Right ventricle myocardium inferior (tissue), 1 donor: ENCODE measurements around the gene PLXNC1. TPM values are rescaled to one million over a fixed set of nuclear protein-coding genes. Genes with fewer than 3 reads are reported as not detected.

Experiments used
- ATAC-seq: fragments of 200-7000 bp; cut with Tn5 transposase; one replicate; pipeline ENCODE4 v1.9.1; 2020; ENCODE audit warnings: mild to moderate bottlenecking, moderate library complexity
- DNase-seq: peaks from one replicate; pipeline ENCODE4 v3.0.0; 2021; ENCODE audit errors: missing footprints
- intact Hi-C: fragments of 100-400 bp; cut with DNase I; formaldehyde crosslinking; loops from one replicate; pipeline ENCODE4 v1.11.0; 2022
- total RNA-seq: library from RNA; stranded (reverse); fragmentation: NEBNext Ultra II Directional; extraction: Animal tissue kit (Norgen Biotek cat#: 25700); gene quantifications from one replicate; pipeline ENCODE4 v1.2.1, GENCODE V29; 2021
- donor health status: DM: no; HTN: yes; CAD: no; lungs with severe emphysema.

The PLXNC1 gene
- total RNA-seq, 1 donor from 2014 or later, result 3.0 TPM

GRCh38 chr12:94172031-94172430 lies 23.7 kb downstream of the PLXNC1 start:
- DNase-seq (no peak), ATAC-seq (no peak)
- intact Hi-C loops, result no loop called here

GRCh38 chr12:94172973-94173372 lies 24.6 kb downstream of the PLXNC1 start:
- DNase-seq (no peak), ATAC-seq (peak; percentile 53)
- intact Hi-C loops, result no loop called here

DNA sequence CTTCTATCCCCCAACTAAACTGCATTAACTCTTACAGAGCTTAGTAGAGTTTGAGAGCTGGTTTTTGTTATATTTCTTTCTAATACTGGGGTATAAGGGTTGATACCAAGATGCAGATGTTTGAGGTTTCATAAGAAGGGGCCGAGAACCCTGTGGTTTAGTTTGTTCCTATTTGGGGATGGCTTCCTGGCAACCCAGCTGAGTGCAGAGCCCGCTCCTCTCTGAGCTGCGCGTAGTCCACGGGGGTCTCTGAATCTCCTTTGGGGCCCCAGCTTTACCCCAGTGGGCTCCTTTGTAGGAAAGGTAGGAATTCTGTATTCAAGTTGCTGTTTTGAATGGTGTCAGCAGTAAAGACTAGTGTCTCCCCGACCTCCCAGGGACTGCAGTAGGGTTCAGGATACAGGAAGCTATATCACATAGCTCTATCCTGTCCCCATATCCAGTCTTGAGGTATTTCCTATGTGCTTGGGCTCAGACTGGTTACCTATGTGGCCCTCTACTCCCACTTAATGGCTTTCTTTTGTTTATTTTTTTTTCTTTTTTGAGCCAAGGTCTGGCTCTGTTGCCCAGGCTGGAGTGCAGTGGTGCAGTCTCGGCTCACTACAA lies 25.4 kb downstream of the PLXNC1 start:
- peak; percentile 51 for ATAC-seq
- intact Hi-C loops, result no loop called here
- no peak for DNase-seq

GRCh38 chr12:94174576-94174975 lies 26.2 kb downstream of the PLXNC1 start:
- DNase-seq (peak; percentile 78), ATAC-seq (no peak)
- intact Hi-C loops, result no loop called here

- intact Hi-C loops, result no loop called here
- DNase-seq (no peak), ATAC-seq (no peak)
Observed at GRCh38 chr12:94175763-94176668, 27.6 kb downstream of the PLXNC1 start.

- DNase-seq, result no peak
- no peak for ATAC-seq
- intact Hi-C loops, result no loop called here
Observed at GRCh38 chr12:94178054-94178453, 29.7 kb downstream of the PLXNC1 start.

GRCh38 chr12:94178882-94179281 lies 30.5 kb downstream of the PLXNC1 start:
- no peak for DNase-seq
- no peak for ATAC-seq
- intact Hi-C loops, result no loop called here

- intact Hi-C loops, result no loop called here
- DNase-seq, result no peak
- ATAC-seq, result no peak
Observed at GRCh38 chr12:94179723-94180122, 31.3 kb downstream of the PLXNC1 start.

DNA sequence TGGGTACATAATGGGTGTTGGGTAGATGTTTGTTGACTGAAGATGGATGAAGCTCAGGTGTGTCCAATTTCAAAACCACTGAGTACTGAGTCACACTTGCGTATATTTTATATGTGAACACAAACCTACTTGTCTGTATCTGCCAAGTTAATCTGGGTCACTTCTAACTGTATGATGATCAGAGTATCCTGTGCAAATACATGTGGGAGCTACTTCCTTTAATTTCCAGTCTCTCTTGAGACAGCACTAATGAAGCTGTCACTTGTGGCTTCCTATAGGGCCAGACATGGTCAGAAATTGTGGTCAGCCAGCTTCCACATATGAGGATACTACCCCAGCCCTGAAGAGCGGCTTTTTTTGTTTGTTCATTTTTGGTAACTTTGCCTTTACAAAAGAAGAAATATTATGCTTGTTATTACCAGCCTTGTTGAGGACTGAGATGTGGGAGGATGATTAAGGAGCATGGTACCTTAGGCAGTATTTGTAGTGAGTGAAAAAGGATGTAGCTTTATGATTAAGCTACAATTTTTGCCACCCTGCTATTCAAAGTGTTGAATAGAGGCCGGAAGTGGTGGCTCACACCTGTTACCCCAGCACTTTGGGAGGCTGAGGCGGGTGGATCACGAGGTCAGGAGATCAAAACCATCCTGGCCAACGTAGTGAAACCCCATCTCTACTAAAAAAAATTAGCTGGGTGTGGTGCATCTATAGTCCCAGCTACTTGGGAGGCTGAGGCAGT lies 32.4 kb downstream of the PLXNC1 start:
- no peak for DNase-seq
- intact Hi-C loops, result no loop called here
- peak; percentile 52 for ATAC-seq

GRCh38 chr12:94182986-94183707 lies 34.8 kb downstream of the PLXNC1 start:
- no peak for ATAC-seq

GRCh38 chr12:94183708-94184379 lies 35.5 kb downstream of the PLXNC1 start:
- DNase-seq (no peak), ATAC-seq (no peak)
- intact Hi-C loops, result no loop called here

More at GRCh38 chr12:94182986-94183707, 34.8 kb downstream of the PLXNC1 start:
- intact Hi-C loops, result no loop called here
- no peak for DNase-seq

DNA sequence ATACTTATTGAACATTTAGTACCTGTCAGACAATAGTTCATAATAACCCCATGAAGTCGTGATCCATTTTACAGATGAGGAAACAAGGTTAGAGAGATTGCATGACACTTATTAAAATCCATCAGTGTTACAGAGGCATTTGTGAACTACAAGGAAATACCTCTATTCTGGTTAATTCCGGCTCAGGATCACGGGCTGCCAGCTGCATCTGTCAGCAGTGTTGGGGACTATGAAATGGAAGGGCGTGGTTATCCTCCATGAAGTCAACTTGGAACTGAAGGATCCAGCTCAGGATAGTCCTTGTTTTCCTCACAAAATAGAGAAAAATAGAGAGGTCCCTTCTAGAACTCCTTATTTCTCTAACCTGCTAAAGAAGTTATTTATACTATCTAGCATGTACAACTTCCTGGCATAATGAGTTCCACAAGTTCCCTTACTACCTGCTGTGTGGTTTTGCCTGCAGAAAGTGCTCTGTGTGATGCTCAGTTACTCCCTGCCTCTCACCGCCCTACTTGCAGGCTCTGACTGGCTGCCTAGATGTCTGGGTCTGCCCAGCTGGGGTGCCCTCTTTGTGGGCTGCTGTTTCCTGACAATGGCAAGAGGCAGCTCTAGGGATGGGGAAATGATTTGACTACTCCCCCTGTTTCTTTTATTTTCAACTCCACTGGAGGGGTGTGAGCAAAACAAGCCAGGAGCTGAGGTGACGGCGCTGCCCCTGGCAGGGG lies 36.8 kb downstream of the PLXNC1 start:
- DNase-seq, result no peak
- no peak for ATAC-seq
- intact Hi-C loops, result no loop called here

GRCh38 chr12:94185801-94186200 lies 37.4 kb downstream of the PLXNC1 start:
- no peak for DNase-seq
- intact Hi-C loops, result no loop called here

DNA sequence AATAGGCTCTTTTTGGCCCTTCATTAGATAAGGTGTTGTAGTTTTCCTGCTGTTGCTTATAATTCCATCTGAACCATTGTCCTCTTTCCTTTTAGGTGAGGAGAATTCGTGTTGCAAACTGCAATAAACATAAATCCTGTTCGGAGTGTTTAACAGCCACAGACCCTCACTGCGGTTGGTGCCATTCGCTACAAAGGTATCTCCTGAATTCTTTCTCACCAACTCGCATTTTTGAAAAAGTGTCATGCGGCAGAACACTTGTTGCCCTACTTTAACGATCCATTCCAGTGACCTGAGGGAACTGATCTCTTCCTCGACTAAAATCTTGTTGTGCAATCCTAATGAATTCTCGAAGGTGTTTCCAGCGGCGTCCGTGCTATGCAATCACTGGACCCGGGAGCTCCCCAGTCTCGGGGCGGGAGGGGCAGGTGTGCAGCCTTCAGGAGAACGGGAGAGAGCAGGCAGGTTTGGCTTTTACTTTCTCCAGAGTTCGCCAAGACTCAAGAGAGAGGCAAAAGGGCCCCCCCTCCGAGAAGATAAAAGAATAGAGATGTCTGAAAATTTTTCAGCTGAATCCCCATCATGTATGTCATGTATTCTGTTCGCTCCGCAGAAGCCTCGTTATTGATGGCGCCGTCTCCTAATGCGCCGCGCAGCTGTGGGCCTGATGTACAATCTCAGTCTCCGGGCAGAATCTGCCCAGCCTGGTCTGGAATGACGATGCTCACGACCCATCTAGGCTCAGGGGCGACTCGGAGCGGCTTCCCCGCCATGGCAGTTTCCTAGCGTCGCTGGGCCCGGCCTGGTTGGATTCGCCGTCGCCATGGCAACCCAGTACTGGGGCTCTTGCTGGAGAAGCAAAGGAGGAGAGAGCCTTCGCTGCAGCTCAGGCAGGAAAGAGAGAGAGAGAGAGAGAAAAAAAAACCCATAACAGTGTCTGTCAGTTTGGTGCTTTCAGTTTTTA lies 38.2 kb downstream of the PLXNC1 start:
- ATAC-seq, result peak; percentile 37
- DNase-seq, result peak; percentile 73
- intact Hi-C loops, result no loop called here

More at GRCh38 chr12:94185801-94186200, 37.4 kb downstream of the PLXNC1 start:
- ATAC-seq, result no peak

DNA sequence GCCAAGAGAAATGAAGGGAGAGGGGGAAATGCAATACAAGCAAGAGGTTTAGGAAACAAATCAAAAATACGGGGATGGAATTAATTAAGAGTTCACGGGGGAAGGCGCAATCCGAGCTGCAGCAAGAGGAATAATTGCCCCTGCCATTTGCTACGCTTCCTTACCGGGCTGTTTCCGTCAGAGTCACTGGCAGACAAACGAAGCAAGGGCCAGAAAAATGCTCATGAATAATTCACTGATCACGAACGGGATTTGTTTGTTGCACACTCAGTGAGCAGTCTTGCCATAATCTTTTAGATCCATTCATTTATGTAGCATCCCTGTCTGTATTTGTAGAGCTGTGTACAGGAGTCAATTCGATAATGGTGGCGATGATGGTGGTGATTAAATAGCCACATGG lies 39.0 kb downstream of the PLXNC1 start:
- intact Hi-C loops, result no loop called here
- no peak for DNase-seq
- ATAC-seq, result no peak

- intact Hi-C loops, result no loop called here
- ATAC-seq (no peak), DNase-seq (no peak)
Observed at GRCh38 chr12:94190623-94191022, 42.2 kb downstream of the PLXNC1 start.

- DNase-seq (no peak), ATAC-seq (no peak)
- intact Hi-C loops, result no loop called here
Observed at GRCh38 chr12:94191023-94191422, 42.6 kb downstream of the PLXNC1 start.
